ENCODE results near the gene NMD3.

- no peak for TF ChIP-seq CTCF (conservative IDR thresholded peaks at IDR 0.05; ENCODE audit: low read depth, low read length)
- TF ChIP-seq EZH2 (IDR thresholded peaks at IDR 0.05; ENCODE audit: borderline replicate concordance, low read depth, low read length, poor library complexity, severe bottlenecking), result no peak
These were observed 3.6 kb upstream of the NMD3 start for GRCh38 chr3:161217496-161217895.

Measured in A673 (cell line).